Measurements from ENCODE around the gene DUSP9.

- no peak for TF ChIP-seq CTCF (IDR thresholded peaks at IDR 0.05 in 2 of 3, conservative IDR thresholded peaks at IDR 0.05 in 1 of 3; ENCODE audit: borderline replicate concordance in 1 of 3, insufficient read depth in 1 of 3, low read depth in 2 of 3, low read length in 2 of 3)
- no peak for TF ChIP-seq CEBPB (IDR thresholded peaks at IDR 0.05; ENCODE audit: low read depth)
- TF ChIP-seq POLR2AphosphoS5 (IDR thresholded peaks at IDR 0.05; ENCODE audit: low read depth, low read length): no peak
- no peak for TF ChIP-seq MAX (IDR thresholded peaks at IDR 0.05)
- TF ChIP-seq REST (IDR thresholded peaks at IDR 0.05; ENCODE audit: low read depth): no peak
- TF ChIP-seq CBX3 (IDR thresholded peaks at IDR 0.05; ENCODE audit: low read depth): no peak
- TF ChIP-seq TCF7L2 (IDR thresholded peaks at IDR 0.05; ENCODE audit: borderline replicate concordance, extremely low read depth, insufficient read depth, insufficient read length): no peak
- no peak for TF ChIP-seq YY1 (IDR thresholded peaks at IDR 0.05; ENCODE audit: extremely low read depth, insufficient replicate concordance, low read depth, low read length)
- no peak for TF ChIP-seq SP1 (IDR thresholded peaks at IDR 0.05; ENCODE audit: low read depth)
Observed at GRCh38 chrX:153633048-153633447, 14.0 kb upstream of the DUSP9 start.

All from HCT116 (cell line).